HCT116 (cell line): ENCODE data around the gene HMCES. TPM values are rescaled to one million over a fixed set of nuclear protein-coding genes. Genes with fewer than 3 reads are reported as not detected.
A peak's percentile ranks its signal among the peaks of the same experiment; 100 is the strongest.

ENCODE experiments used
- ATAC-seq: fragments of 200-7000 bp; cut with Tn5 transposase; 2 replicates; pipeline ENCODE4 v1.9.1; 2020; ENCODE audit warnings: mild to moderate bottlenecking, moderate library complexity
- BruUV-seq: library from RNA; stranded (reverse); fragments of 400-500 nt; replicated peaks from 2 replicates; lab custom pipeline; 2021; lab: Mats Ljungman, UMichigan
- CTCF ChIA-PET: fragments of 300-600 bp; sonication (Branson Sonifier 250); formaldehyde crosslinking; loops from one replicate; lab custom pipeline; 2021; ENCODE audit warnings: antibody characterized with exemption; lab: Charles Lee
- POLR2A ChIA-PET: fragments of 300-600, 350-600 bp; sonication (Branson Sonifier 250); formaldehyde crosslinking; loops from one replicate; lab custom pipeline; 2021; ENCODE audit warnings: antibody characterized with exemption; lab: Charles Lee
- RAD21 ChIA-PET, 2 experiments: fragments of 300-600 bp; sonication (Branson Sonifier 250); formaldehyde crosslinking; loops; one replicate each; lab custom pipeline; 2023; ENCODE audit warnings: low total read pairs in 2 of 2; ENCODE audit not compliant: uncharacterized antibody in 2 of 2, unreplicated experiment in 2 of 2, low non-redundant PET in 1 of 2; lab: Charles Lee
- DNase-seq: peaks from one replicate; pipeline ENCODE4 v3.0.0-alpha.2; 2010; ENCODE audit warnings: low read depth, low spot score
- H2AFZ ChIP-seq: fragments of 200-600 bp; shearing (Covaris generic), sonication (generic); 2 replicates; pipeline ENCODE4 v1.6.1; 2017; ENCODE audit warnings: low read depth, mixed run types, mixed read lengths, antibody characterized with exemption, low read length; ENCODE audit not compliant: poor library complexity, severe bottlenecking
- H3K27ac ChIP-seq: 2 replicates; pipeline ENCODE4 v1.5.1; 2012; ENCODE audit warnings: low read depth, low read length
- H3K27me3 ChIP-seq: fragments of 200-600 bp; sonication (generic); 2 replicates; pipeline ENCODE4 v1.6.1; 2016; ENCODE audit warnings: mixed run types, low read length, mixed read lengths; ENCODE audit not compliant: insufficient read depth
- H3K36me3 ChIP-seq, 2 experiments: fragments of 200-500 bp in 1 of 2; fragments of 200-600 bp in 1 of 2; sonication (Bioruptor generic) in 1 of 2; sonication (generic) in 1 of 2; 2 replicates each; pipeline versions ENCODE4 v1.5.1 to v1.6.1; 2014 to 2016; ENCODE audit warnings: low read length in 2 of 2, inconsistent platforms in 1 of 2, mixed read lengths in 1 of 2, mixed run types in 1 of 2; ENCODE audit not compliant: insufficient read depth in 2 of 2, control insufficient read depth in 1 of 2
- H3K4me1 ChIP-seq, 2 experiments: fragments of 200-600 bp in 1 of 2; sonication (generic) in 1 of 2; 2 replicates each; pipeline versions ENCODE4 v1.5.1 to v1.6.1; 2012 to 2017; ENCODE audit warnings: low read length in 2 of 2, inconsistent platforms in 1 of 2, mild to moderate bottlenecking in 1 of 2, mixed read lengths in 1 of 2, mixed run types in 1 of 2, moderate library complexity in 1 of 2; ENCODE audit not compliant: insufficient read depth in 2 of 2, control insufficient read depth in 1 of 2
- H3K4me2 ChIP-seq: fragments of 200-600 bp; sonication (generic); 2 replicates; pipeline ENCODE4 v1.6.1; 2017; ENCODE audit warnings: mixed run types, low read length, mixed read lengths
- H3K4me3 ChIP-seq, 2 experiments: fragments of 200-600 bp in 1 of 2; sonication (generic) in 1 of 2; replicated peaks in 1 of 2; 2 replicates each; pipeline ENCODE4 v1.5.1; 2011 to 2016; ENCODE audit warnings: low read length in 2 of 2, control low read depth in 1 of 2, low read depth in 1 of 2, mild to moderate bottlenecking in 1 of 2, mixed read lengths in 1 of 2, mixed run types in 1 of 2
- H3K79me2 ChIP-seq: fragments of 200-600 bp; sonication (generic); 2 replicates; pipeline ENCODE4 v1.6.1; 2017; ENCODE audit warnings: mild to moderate bottlenecking, mixed run types, low read length, moderate library complexity, mixed read lengths; ENCODE audit not compliant: insufficient read depth
- H3K9ac ChIP-seq: fragments of 200-600 bp; sonication (generic); 2 replicates; pipeline ENCODE4 v1.6.1; 2016; ENCODE audit warnings: low read length, mixed read lengths
- H3K9me2 ChIP-seq: fragments of 200-600 bp; sonication (generic), shearing (Covaris generic); 2 replicates; pipeline ENCODE4 v1.6.1; 2017; ENCODE audit warnings: mixed run types, mild to moderate bottlenecking, moderate library complexity; ENCODE audit not compliant: insufficient read depth
- H3K9me3 ChIP-seq, 2 experiments: fragments of 200-500 bp in 1 of 2; fragments of 200-600 bp in 1 of 2; sonication (Bioruptor generic) in 1 of 2; sonication (generic) in 1 of 2; 2 replicates each; pipeline ENCODE4 v1.6.1; 2014 to 2017; ENCODE audit warnings: low read length in 2 of 2, mixed read lengths in 2 of 2, inconsistent platforms in 1 of 2, low read depth in 1 of 2, mild to moderate bottlenecking in 1 of 2, mixed run types in 1 of 2, moderate library complexity in 1 of 2; ENCODE audit not compliant: control insufficient read depth in 1 of 2, insufficient read depth in 1 of 2
- H4K20me1 ChIP-seq: fragments of 200-600 bp; sonication (generic), shearing (Covaris generic); 2 replicates; pipeline ENCODE4 v1.6.1; 2017; ENCODE audit warnings: mixed run types, mild to moderate bottlenecking, moderate library complexity; ENCODE audit not compliant: insufficient read depth
- CBX3 ChIP-seq: IDR thresholded peaks from 2 replicates; pipeline ENCODE4 v1.6.1; 2012; ENCODE audit warnings: low read depth
- CTCF ChIP-seq, 3 experiments: fragments of 200-600 bp in 1 of 3; sonication (generic) in 1 of 3; IDR thresholded peaks in 2 of 3; conservative IDR thresholded peaks in 1 of 3; 2 replicates each; pipeline ENCODE4 v1.5.1; 2012 to 2017; ENCODE audit warnings: low read depth in 2 of 3, low read length in 2 of 3, antibody characterized with exemption in 1 of 3, borderline replicate concordance in 1 of 3, control low read depth in 1 of 3, mild to moderate bottlenecking in 1 of 3, mixed read lengths in 1 of 3, mixed run types in 1 of 3, moderate library complexity in 1 of 3; ENCODE audit not compliant: insufficient read depth in 1 of 3
- MAX ChIP-seq: IDR thresholded peaks from 2 replicates; pipeline ENCODE4 v1.6.1; 2012
- POLR2A ChIP-seq: IDR thresholded peaks from 2 replicates; pipeline ENCODE4 v1.7.0; 2011; ENCODE audit warnings: borderline replicate concordance; ENCODE audit not compliant: insufficient read depth, insufficient read length; ENCODE audit errors: extremely low read depth
- POLR2AphosphoS5 ChIP-seq: IDR thresholded peaks from 2 replicates; pipeline ENCODE4 v1.6.1; 2011; ENCODE audit warnings: mild to moderate bottlenecking, low read depth, low read length, moderate library complexity
- RAD21 ChIP-seq: IDR thresholded peaks from 2 replicates; pipeline ENCODE4 v1.6.1; 2012; ENCODE audit warnings: low read depth, mild to moderate bottlenecking
- REST ChIP-seq: IDR thresholded peaks from 2 replicates; pipeline ENCODE4 v1.6.1; 2012; ENCODE audit warnings: low read depth
- SIN3A ChIP-seq: IDR thresholded peaks from 2 replicates; pipeline ENCODE4 v1.6.1; 2012; ENCODE audit warnings: low read depth
- SRF ChIP-seq: IDR thresholded peaks from 2 replicates; pipeline ENCODE4 v1.6.1; 2012; ENCODE audit warnings: low read depth
- TCF7L2 ChIP-seq: IDR thresholded peaks from 2 replicates; pipeline ENCODE4 v1.7.0; 2011; ENCODE audit warnings: borderline replicate concordance, inconsistent platforms; ENCODE audit not compliant: insufficient read depth, insufficient read length; ENCODE audit errors: extremely low read depth
- YY1 ChIP-seq: IDR thresholded peaks from 2 replicates; pipeline ENCODE4 v1.6.1; 2011; ENCODE audit warnings: low read length, low read depth, moderate library complexity, mild to moderate bottlenecking; ENCODE audit not compliant: insufficient replicate concordance; ENCODE audit errors: extremely low read depth
- ZFX ChIP-seq: fragments of 450-650 bp; IDR thresholded peaks from 2 replicates; pipeline ENCODE4 v1.6.1; 2017
- ZNF274 ChIP-seq: fragments of 200-500 bp; sonication (Bioruptor generic); IDR thresholded peaks from 2 replicates; pipeline ENCODE4 v1.6.1; 2014; ENCODE audit warnings: mild to moderate bottlenecking, low read depth, low read length, inconsistent platforms
- intact Hi-C: fragments of 100-400 bp; cut with micrococcal nuclease; formaldehyde crosslinking; loops from 2 replicates; pipeline ENCODE4 v1.10.0; 2022
- total RNA-seq: library from RNA; stranded (reverse); gene quantifications from one replicate; pipeline ENCODE4 v1.2.1, GENCODE V29; 2021; ENCODE audit not compliant: unreplicated experiment
- TF ChIP-seq, protein P1 (sequence below): IDR thresholded peaks from 2 replicates; pipeline ENCODE4 v1.6.1; 2011; ENCODE audit warnings: mild to moderate bottlenecking, low read length, moderate library complexity; ENCODE audit not compliant: insufficient replicate concordance; ENCODE audit errors: extremely low read depth

Gene HMCES
- total RNA-seq, 1 experiment from 2014 or later = 78.9 TPM

DNA sequence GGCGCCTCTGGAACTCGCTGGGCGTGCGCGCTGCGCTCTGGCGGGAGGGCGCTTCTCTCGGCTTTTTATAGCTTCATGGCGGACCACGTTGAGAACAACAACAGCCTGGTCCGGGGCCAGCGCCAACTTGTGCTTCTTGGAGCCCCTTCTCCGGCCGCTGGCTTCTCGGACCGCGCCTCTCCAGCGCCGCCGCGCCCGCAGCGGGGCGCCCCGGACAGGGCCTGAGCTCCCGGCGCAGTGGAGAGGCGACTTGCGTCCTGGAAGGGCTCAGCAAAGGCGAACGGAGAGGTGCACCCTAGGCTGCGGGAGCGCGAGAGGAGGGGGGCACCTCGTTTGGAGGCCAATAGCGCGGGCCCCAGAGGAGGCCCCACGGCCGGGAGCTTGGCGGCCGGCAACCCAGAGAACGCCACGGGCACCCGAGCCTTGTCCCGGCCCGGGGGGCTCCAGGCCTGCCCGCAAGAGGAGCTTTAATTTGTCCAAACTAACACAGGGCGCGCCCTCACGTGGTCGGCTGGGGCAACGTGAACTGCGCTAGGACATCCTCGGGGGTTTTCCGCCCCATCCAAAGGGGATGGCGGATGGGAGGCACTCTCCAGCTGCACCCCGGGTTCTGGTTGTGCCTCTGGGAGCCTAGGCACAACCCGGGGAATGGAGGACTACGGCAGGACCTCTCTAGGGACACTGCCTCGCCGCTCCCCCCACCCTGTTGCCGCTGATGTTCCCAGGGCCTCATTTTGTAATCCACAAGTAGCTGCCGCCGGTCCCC is 37.8 kb downstream of the HMCES start:
- peak overlapping the region; percentile 95 for H3K9ac ChIP-seq
- intact Hi-C loops = no loop called here
- H3K27me3 ChIP-seq = no peaks in the 10 kb centered on the region
- peak overlapping the region; percentile 85 to 93 for H3K4me3 ChIP-seq
- ChIA-PET POLR2A (interaction anchor here (0.6 to 2.4 kb wide), 10 partner anchors 10 to 602 kb away, joined by 3 to 11 read pairs (median 4); partner anchors contain the start of genes IFT122 and RAB43), CTCF (interaction anchor here (1.0 to 1.8 kb wide), 6 partner anchors 11 to 346 kb away, joined by 3 to 10 read pairs (median 7); partner anchors contain the start of genes IFT122 and MBD4), RAD21 (interaction anchor here in 1 of 2 experiments (0.5 kb wide), 1 partner anchor 20 kb away, joined by 3 read pairs; no protein-coding TSS in a partner anchor)
- H4K20me1 ChIP-seq = no peaks in the 10 kb centered on the region
- H3K27ac ChIP-seq = peak overlapping the region; percentile 84
- H3K4me1 ChIP-seq = peaks cover 6 to 25% of the 10 kb centered on the region in 2 experiments; a peak in 3 of 4 replicates
- H3K36me3 ChIP-seq = no peaks in the 10 kb centered on the region
- no peaks in the 10 kb centered on the region for H3K9me2 ChIP-seq
- ATAC-seq (peak; percentile 62), DNase-seq (peak; percentile 64)
- H3K79me2 ChIP-seq = peaks cover 7% of the 10 kb centered on the region; the same call in 1 of the 2 replicates
- H3K9me3 ChIP-seq = no peaks in the 10 kb centered on the region
- peak overlapping the region; percentile 95 for H3K4me2 ChIP-seq
- peak overlapping the region; percentile 85 for H2AFZ ChIP-seq
- BruUV-seq = no TSS peak
- TF ChIP-seq SRF = no peak
- TF ChIP-seq TCF7L2 = no peak
- TF ChIP-seq CBX3 = no peak
- TF ChIP-seq CTCF (IDR thresholded peaks at IDR 0.05 in 2 of 3, conservative IDR thresholded peaks at IDR 0.05 in 1 of 3; ENCODE audit: borderline replicate concordance in 1 of 3, insufficient read depth in 1 of 3, low read depth in 2 of 3, low read length in 2 of 3) = peak in 2 of 3 experiments; percentile 45 to 65; a peak in 4 of 6 replicates
- TF ChIP-seq POLR2AphosphoS5 = peak; percentile 100; the same call in 1 of the 2 replicates
- TF ChIP-seq REST = no peak
- no peak for TF ChIP-seq SIN3A
- TF ChIP-seq YY1 = peak; percentile 64
- TF ChIP-seq, protein P1, sequence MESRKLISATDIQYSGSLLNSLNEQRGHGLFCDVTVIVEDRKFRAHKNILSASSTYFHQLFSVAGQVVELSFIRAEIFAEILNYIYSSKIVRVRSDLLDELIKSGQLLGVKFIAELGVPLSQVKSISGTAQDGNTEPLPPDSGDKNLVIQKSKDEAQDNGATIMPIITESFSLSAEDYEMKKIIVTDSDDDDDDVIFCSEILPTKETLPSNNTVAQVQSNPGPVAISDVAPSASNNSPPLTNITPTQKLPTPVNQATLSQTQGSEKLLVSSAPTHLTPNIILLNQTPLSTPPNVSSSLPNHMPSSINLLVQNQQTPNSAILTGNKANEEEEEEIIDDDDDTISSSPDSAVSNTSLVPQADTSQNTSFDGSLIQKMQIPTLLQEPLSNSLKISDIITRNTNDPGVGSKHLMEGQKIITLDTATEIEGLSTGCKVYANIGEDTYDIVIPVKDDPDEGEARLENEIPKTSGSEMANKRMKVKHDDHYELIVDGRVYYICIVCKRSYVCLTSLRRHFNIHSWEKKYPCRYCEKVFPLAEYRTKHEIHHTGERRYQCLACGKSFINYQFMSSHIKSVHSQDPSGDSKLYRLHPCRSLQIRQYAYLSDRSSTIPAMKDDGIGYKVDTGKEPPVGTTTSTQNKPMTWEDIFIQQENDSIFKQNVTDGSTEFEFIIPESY = no peak
- TF ChIP-seq MAX = no peak
- no peak for TF ChIP-seq RAD21
- peak; percentile 98 for TF ChIP-seq POLR2A
- no peak for TF ChIP-seq ZNF274
- TF ChIP-seq ZFX = no peak; the same call in 1 of the 2 replicates
